OCI-LY3 (cell line): ENCODE results near the gene HES6.

Source experiments
- H2AFZ ChIP-seq: fragments of 200-600, 300-600 bp; shearing (Covaris generic); 2 replicates; pipeline ENCODE4 v1.6.0; 2014; ENCODE audit warnings: antibody characterized with exemption, low read depth, low read length
- H3K27ac ChIP-seq: fragments of 200-600, 300-600 bp; sonication (generic); 2 replicates; pipeline ENCODE4 v1.5.1; 2014; ENCODE audit warnings: mild to moderate bottlenecking, low read length, moderate library complexity, mixed read lengths
- H3K27me3 ChIP-seq: fragments of 200-600, 300-600 bp; sonication (generic); 2 replicates; pipeline ENCODE4 v1.6.1; 2014; ENCODE audit warnings: low read depth, low read length, mixed read lengths
- H3K36me3 ChIP-seq: fragments of 200-600, 300-600 bp; sonication (generic); replicated peaks from 2 replicates; pipeline ENCODE3; 2014; ENCODE audit warnings: low read depth, low read length, mixed read lengths
- H3K4me1 ChIP-seq: fragments of 300-600, 200-600 bp; sonication (generic); 2 replicates; pipeline ENCODE4 v1.6.1; 2014; ENCODE audit warnings: low read length, mixed read lengths
- H3K4me2 ChIP-seq: fragments of 200-600, 300-600 bp; sonication (generic); 2 replicates; pipeline ENCODE4 v1.6.1; 2014; ENCODE audit warnings: low read length, mixed read lengths
- H3K4me3 ChIP-seq: fragments of 300-600, 200-600 bp; sonication (generic); 2 replicates; pipeline ENCODE4 v1.5.1; 2014; ENCODE audit warnings: antibody characterized with exemption, mild to moderate bottlenecking, low read length, moderate library complexity
- H3K79me2 ChIP-seq: fragments of 300-600, 200-600 bp; shearing (Covaris generic); 2 replicates; pipeline ENCODE4 v1.6.1; 2014; ENCODE audit warnings: mild to moderate bottlenecking, low read length, mixed read lengths
- H3K9ac ChIP-seq: fragments of 300-600, 200-600 bp; shearing (Covaris generic); 2 replicates; pipeline ENCODE4 v1.6.0; 2014; ENCODE audit warnings: mild to moderate bottlenecking, low read length, moderate library complexity
- H3K9me3 ChIP-seq: fragments of 200-600, 300-600 bp; shearing (Covaris generic); 2 replicates; pipeline ENCODE4 v1.6.1; 2014; ENCODE audit warnings: low read length, mixed read lengths; ENCODE audit not compliant: insufficient read depth
- H4K20me1 ChIP-seq: fragments of 200-600, 300-600 bp; sonication (generic); 2 replicates; pipeline ENCODE4 v1.6.1; 2016; ENCODE audit warnings: low read length, mixed read lengths; ENCODE audit not compliant: insufficient read depth
- CTCF ChIP-seq: fragments of 200-600, 300-600 bp; sonication (generic); IDR thresholded peaks from 2 replicates; pipeline ENCODE4 v1.5.1; 2014; ENCODE audit warnings: antibody characterized with exemption, low read length, low read depth
- EZH2phosphoT487 ChIP-seq: fragments of 200-600 bp; shearing (Covaris generic); IDR thresholded peaks from 2 replicates; pipeline ENCODE4 v1.6.1; 2018; ENCODE audit warnings: antibody characterized with exemption, mixed run types, low read depth

HES6 gene

GRCh38 chr2:238257786-238258700, 18.2 kb upstream of the HES6 start:
- H3K4me1 ChIP-seq = no peaks in the 10 kb centered on the region
- no peak for TF ChIP-seq CTCF
- no peak for TF ChIP-seq EZH2phosphoT487
- no peaks in the 10 kb centered on the region for H3K79me2 ChIP-seq
- no peaks in the 10 kb centered on the region for H3K9me3 ChIP-seq
- peaks cover 3% of the 10 kb centered on the region for H3K36me3 ChIP-seq
- no peak overlapping the region for H3K4me3 ChIP-seq
- H3K27me3 ChIP-seq = no peaks in the 10 kb centered on the region
- H2AFZ ChIP-seq = no peak overlapping the region
- no peak overlapping the region for H3K9ac ChIP-seq
- no peak overlapping the region for H3K27ac ChIP-seq
- H4K20me1 ChIP-seq = no peaks in the 10 kb centered on the region
- no peak overlapping the region for H3K4me2 ChIP-seq

- H3K4me2 ChIP-seq = no peak overlapping the region
- H3K4me3 ChIP-seq = no peak overlapping the region
- no peak overlapping the region for H3K9ac ChIP-seq
- H3K79me2 ChIP-seq = no peaks in the 10 kb centered on the region
- no peaks in the 10 kb centered on the region for H3K9me3 ChIP-seq
- no peaks in the 10 kb centered on the region for H3K4me1 ChIP-seq
- no peaks in the 10 kb centered on the region for H4K20me1 ChIP-seq
- H2AFZ ChIP-seq = no peak overlapping the region
- peak; percentile 54 for TF ChIP-seq CTCF
- no peak for TF ChIP-seq EZH2phosphoT487
- no peaks in the 10 kb centered on the region for H3K27me3 ChIP-seq
- H3K36me3 ChIP-seq = peaks cover 3% of the 10 kb centered on the region
- H3K27ac ChIP-seq = no peak overlapping the region
These were observed 16.8 kb upstream of the HES6 start for GRCh38 chr2:238256594-238257104.

GRCh38 chr2:238256111-238256510, 16.3 kb upstream of the HES6 start:
- Histone ChIP-seq H3K79me2 (no peaks in the 10 kb centered on the region), H3K4me2 (no peak overlapping the region), H4K20me1 (no peaks in the 10 kb centered on the region), H3K4me1 (no peaks in the 10 kb centered on the region), H3K9me3 (no peaks in the 10 kb centered on the region), H2AFZ (no peak overlapping the region), H3K27ac (no peak overlapping the region), H3K9ac (no peak overlapping the region), H3K27me3 (no peaks in the 10 kb centered on the region), H3K36me3 (peaks cover 3% of the 10 kb centered on the region), H3K4me3 (no peak overlapping the region)
- TF ChIP-seq EZH2phosphoT487 (no peak), CTCF (no peak)

- H2AFZ ChIP-seq = no peak overlapping the region
- H4K20me1 ChIP-seq = no peaks in the 10 kb centered on the region
- no peaks in the 10 kb centered on the region for H3K27me3 ChIP-seq
- H3K9ac ChIP-seq = no peak overlapping the region
- peaks cover 3% of the 10 kb centered on the region for H3K36me3 ChIP-seq
- H3K4me1 ChIP-seq = no peaks in the 10 kb centered on the region
- no peaks in the 10 kb centered on the region for H3K9me3 ChIP-seq
- no peak overlapping the region for H3K27ac ChIP-seq
- TF ChIP-seq EZH2phosphoT487 (no peak), CTCF (no peak)
- H3K79me2 ChIP-seq = no peaks in the 10 kb centered on the region
- no peak overlapping the region for H3K4me2 ChIP-seq
- H3K4me3 ChIP-seq = no peak overlapping the region
These were observed 15.8 kb upstream of the HES6 start for GRCh38 chr2:238255636-238256035.
